ENCODE measurements around the gene GDI2.

GDI2 gene

DNA sequence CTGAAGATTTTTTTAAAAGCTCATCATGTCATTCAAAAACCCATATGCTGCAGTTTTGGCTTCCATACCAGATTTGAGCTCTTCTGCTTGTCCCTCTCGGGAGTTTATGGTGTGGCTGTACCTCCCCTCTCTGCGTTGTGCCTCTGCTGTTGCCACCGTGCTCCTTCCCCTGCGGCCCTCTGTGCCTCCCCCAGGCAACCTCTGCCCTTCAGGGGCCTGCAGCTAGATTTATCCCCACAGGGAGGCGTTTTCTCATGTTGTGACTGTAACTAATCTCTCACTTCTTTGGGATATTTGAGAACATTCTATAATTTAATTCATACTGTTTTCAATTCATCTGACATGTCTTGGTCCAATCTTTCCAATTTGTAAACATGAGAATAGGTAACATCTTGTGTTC, 75.9 kb downstream of the GDI2 start:
- DNase-seq = no peak

DNA sequence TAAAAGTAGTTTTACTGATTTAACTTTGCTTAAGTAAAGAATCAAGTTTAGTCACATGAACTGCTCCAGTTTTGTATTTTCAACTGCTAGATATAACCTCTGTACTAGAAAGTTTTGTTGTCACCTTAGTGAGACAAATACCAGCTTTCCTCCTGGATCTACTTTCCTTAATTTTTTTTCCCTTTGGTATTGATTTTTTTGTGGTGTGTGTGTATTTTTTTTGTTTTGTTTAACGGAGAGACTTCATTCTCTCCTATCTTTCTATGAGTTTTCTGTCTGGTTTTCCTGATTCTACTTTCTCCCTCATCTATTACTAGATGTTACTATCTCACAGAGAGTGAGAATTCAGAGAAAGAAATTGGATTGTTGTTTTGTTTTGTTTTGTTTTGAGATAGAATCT, 76.6 kb downstream of the GDI2 start:
- DNase-seq = no peak

DNA sequence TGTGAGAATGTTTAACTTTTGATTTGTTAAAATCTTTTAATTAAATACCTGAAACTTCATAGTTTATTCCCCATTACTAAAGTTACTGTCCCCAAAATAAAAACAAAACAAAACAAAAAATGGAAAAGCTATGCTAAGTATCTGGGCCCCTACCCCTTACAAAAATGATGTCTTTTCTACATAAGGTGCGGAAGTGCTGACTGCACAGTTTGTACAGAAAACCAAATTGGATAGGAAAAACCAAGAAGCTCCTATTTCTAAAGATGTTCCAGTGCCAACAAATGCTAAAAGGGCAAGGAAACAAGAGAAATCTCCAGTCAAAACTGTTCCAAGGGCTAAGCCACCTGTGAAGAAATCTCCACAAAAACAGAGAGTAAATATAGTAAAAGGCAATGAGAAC, 78.1 kb downstream of the GDI2 start:
- DNase-seq = no peak

DNA sequence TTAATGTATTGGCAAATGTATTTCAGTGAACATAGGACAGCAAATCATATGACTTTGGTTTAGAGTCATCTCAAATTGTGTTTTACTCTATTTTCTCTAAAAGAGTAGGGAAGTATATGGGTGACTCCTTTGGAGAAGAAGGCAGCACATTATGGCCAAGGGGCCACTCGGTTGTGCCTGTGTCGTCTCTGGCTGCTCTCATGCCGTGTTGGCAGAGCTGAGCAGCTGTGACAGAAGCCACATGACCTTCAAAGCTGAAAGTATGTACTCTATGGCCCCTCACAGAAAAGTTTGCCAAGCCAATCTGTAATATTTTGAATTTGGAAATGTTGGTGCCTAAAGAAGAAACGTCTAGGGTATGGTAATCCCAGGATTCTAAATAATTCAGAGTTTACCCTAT, 81.1 kb downstream of the GDI2 start:
- no peak for DNase-seq

DNA sequence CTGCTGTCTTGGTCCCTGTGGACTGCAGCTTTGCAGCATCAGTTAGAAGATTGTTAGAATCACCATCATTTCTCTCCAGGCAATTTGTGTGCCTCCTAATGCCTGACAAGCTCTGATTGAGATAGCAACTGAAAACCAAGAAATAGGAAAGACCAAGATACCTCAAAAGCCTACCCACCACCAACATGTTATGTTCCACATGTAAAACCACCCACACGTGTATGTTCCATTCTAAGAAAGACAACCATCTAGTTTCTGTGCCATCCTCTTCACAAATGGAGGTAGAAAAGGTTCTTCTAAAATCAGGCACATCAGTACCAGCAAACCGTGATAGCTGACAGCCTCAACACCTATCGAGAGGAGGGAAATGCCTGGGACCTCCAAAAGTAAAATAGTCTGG, 81.7 kb downstream of the GDI2 start:
- no peak for DNase-seq

DNA sequence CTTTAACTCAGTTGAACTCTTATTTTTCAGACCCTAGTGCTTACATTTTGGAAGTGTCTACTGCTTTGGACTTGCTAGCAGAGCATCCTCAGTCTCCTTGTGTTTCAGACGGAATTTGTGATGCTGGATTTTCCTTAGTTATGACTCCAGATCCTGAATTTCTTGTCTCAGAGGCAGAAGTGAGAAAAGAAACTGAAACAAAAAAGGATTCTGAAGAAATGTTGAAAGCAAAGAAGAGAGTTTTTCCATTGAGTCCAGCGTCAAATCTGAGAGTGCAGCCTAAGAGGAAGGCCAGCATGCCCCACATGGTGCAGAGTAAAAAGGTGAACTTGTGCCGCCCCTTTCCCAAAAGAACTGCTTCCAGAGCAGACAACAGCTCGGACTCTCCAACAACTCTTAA, 82.5 kb downstream of the GDI2 start:
- DNase-seq = no peak

DNA sequence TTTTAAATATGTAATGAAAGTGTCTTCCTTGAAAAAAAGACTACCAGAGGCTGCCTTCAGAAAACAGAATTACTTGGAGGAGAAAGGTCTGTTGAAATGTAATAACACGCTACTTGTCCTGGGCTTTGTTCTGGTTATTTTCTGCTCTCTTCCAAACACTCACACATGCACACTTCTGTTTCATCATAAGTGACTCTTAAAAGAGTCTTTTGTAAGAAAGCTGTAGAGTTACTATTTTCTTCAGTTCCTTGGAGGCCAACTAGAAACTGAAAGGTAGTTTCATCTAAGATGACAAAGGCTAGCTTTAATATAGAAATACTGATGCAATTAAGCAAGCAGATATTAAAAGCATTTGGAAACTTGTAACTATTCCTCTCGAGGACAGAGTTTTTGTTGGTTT, 89.5 kb downstream of the GDI2 start:
- no peak for DNase-seq

DNA sequence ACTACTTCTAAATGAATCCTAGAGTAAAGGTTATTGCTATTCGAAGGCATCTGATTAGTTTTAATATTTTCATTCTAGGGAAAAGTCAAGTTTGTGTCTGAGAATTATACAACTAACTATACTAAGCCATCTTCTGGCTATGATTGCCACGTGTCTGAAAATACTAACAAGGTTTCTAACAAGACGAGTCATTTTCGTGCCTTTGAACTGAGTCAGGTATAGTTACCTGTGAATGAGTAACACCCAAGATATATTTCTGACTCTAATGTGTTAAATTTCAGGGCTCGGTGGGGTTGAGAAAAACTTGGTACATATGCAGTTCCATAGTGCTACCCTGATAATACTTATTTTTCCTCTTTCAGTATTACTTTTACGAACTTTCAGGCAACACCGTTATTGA, 93.1 kb downstream of the GDI2 start:
- DNase-seq = no peak

DNA sequence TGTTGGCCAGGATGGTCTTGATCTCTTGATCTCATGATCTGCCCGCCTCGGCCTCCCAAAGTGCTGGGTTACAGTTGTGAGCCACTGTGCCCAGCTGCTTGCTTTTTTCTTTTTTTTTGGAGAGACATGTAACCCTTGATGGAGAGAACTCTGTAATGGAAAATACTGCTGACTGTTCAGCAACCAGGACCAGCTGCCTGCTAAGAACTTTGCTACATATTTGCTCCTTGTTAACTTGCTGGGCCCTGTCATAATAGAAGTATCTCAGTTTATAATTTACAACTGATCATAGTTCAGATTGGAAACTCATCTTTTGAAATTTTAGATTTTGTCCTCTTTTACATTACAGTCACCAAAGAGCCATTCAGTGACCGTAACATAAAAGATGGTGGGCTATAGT, 93.7 kb downstream of the GDI2 start:
- DNase-seq = no peak

Data from stimulated activated CD4-positive, alpha-beta T cell treated with anti-CD3 and anti-CD28 coated beads, Interleukin-2, amount 100 ng/mL, for 24 hours (primary cell).